GM12891 (cell line): ENCODE results near the gene EPB41L4A.

Source experiments
- POLR2A ChIP-seq: IDR thresholded peaks from 2 replicates; pipeline ENCODE4 v1.6.1; 2011; ENCODE audit warnings: low read depth, low read length, control low read depth
- POLR2AphosphoS5 ChIP-seq: IDR thresholded peaks from 2 replicates; pipeline ENCODE4 v1.6.1; 2011; ENCODE audit warnings: low read depth, low read length, control low read depth
- SPI1 ChIP-seq: IDR thresholded peaks from 2 replicates; pipeline ENCODE4 v1.6.1; 2011; ENCODE audit warnings: low read depth, low read length, control low read depth
- TAF1 ChIP-seq: IDR thresholded peaks from 2 replicates; pipeline ENCODE4 v1.6.1; 2011; ENCODE audit warnings: low read depth, low read length, control low read depth

DNA sequence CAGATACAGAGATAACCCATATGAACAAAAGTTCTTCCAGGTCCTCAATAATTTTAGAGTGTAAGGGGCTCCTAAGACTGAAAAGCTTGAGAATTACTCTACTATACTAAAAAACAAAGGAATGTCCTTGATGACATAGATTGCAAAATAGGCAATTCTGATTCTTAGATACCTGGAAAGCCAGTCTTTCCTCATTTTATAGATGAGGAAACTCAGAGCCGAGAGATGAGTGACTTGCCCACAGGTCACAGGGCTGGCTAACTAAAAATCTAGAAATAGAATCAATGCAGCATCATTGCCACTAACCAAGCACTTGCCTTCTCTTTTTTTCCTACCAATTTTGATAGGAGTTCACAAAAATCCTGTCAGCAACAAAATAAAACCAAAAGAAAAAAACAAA is 101.2 kb downstream of the EPB41L4A start:
- TF ChIP-seq POLR2A (no peak), POLR2AphosphoS5 (no peak), TAF1 (no peak), SPI1 (no peak)
